GM23338 (cell line): ENCODE results near the gene LPCAT3. TPM values are rescaled to one million over a fixed set of nuclear protein-coding genes. Genes with fewer than 3 reads are reported as not detected.
"Not testable (repeated sequence)": the region's sequence is repeated elsewhere in the genome, so short reads cannot be mapped to it uniquely, and the experiment has no call there.

Source experiments
- ATAC-seq: fragments of 200-7000 bp; cut with Tn5 transposase; 3 replicates; pipeline ENCODE4 v1.9.1; 2020
- DNase-seq: peaks from one replicate; pipeline ENCODE4 v3.0.0-alpha.2; 2015; ENCODE audit warnings: low spot score
- H2AFZ ChIP-seq: fragments of 200-600 bp; sonication (generic); 2 replicates; pipeline ENCODE4 v1.8.0; 2016; ENCODE audit warnings: antibody characterized with exemption, mild to moderate bottlenecking, moderate library complexity
- H3F3A ChIP-seq: fragments of 200-600 bp; sonication (generic); replicated peaks from 2 replicates; pipeline ENCODE4 v1.8.0; 2017; ENCODE audit warnings: antibody characterized with exemption, mixed run types, low read depth
- H3K27ac ChIP-seq: fragments of 200-600 bp; sonication (generic); 2 replicates; pipeline ENCODE4 v1.6.1; 2016; ENCODE audit warnings: low read depth
- H3K27me3 ChIP-seq: fragments of 200-600 bp; sonication (generic); 2 replicates; pipeline ENCODE4 v1.8.0; 2016; ENCODE audit warnings: mild to moderate bottlenecking, mixed run types, moderate library complexity; ENCODE audit not compliant: insufficient read depth
- H3K36me3 ChIP-seq: fragments of 200-600 bp; sonication (generic); 2 replicates; pipeline ENCODE4 v1.8.0; 2016; ENCODE audit warnings: mild to moderate bottlenecking; ENCODE audit not compliant: insufficient read depth
- H3K4me1 ChIP-seq: fragments of 200-600 bp; sonication (generic); 2 replicates; pipeline ENCODE4 v1.8.0; 2016; ENCODE audit warnings: mild to moderate bottlenecking, moderate library complexity; ENCODE audit not compliant: insufficient read depth
- H3K4me2 ChIP-seq: fragments of 200-600 bp; sonication (generic); 2 replicates; pipeline ENCODE4 v1.7.1; 2017; ENCODE audit warnings: mixed run types
- H3K4me3 ChIP-seq: fragments of 200-600 bp; sonication (generic); 2 replicates; pipeline ENCODE4 v1.6.1; 2016; ENCODE audit warnings: mixed run types
- H3K79me2 ChIP-seq: fragments of 200-600 bp; sonication (generic); replicated peaks from 2 replicates; pipeline ENCODE4 v1.8.0; 2017; ENCODE audit warnings: mild to moderate bottlenecking; ENCODE audit not compliant: insufficient read depth
- H3K9me2 ChIP-seq: fragments of 200-600 bp; sonication (generic); 2 replicates; pipeline ENCODE4 v1.8.0; 2017; ENCODE audit not compliant: insufficient read depth
- H4K20me1 ChIP-seq: fragments of 200-600 bp; sonication (generic); replicated peaks from 2 replicates; pipeline ENCODE4 v1.8.0; 2017; ENCODE audit warnings: mild to moderate bottlenecking; ENCODE audit not compliant: insufficient read depth
- H3K27ac Mint-ChIP-seq: 2 replicates; pipeline ENCODE4 v1.8.0; 2020; ENCODE audit warnings: inconsistent platforms, mild to moderate bottlenecking, moderate library complexity, mixed read lengths
- H3K27me3 Mint-ChIP-seq: 3 replicates; pipeline ENCODE4 v1.8.0; 2022; ENCODE audit warnings: low read depth, mild to moderate bottlenecking, moderate library complexity, mixed read lengths, inconsistent platforms; ENCODE audit not compliant: insufficient read depth, poor library complexity
- H3K36me3 Mint-ChIP-seq: 3 replicates; pipeline ENCODE4 v1.8.0; 2021; ENCODE audit warnings: low read depth, mild to moderate bottlenecking, inconsistent platforms, moderate library complexity, mixed read lengths
- H3K4me1 Mint-ChIP-seq: 3 replicates; pipeline ENCODE4 v1.8.0; 2020; ENCODE audit warnings: mild to moderate bottlenecking, inconsistent platforms, mixed read lengths
- H3K4me3 Mint-ChIP-seq: 3 replicates; pipeline ENCODE4 v1.8.0; 2021; ENCODE audit warnings: moderate library complexity, mild to moderate bottlenecking, inconsistent platforms, mixed read lengths
- H3K9me3 Mint-ChIP-seq: 3 replicates; pipeline ENCODE4 v1.8.0; 2020; ENCODE audit warnings: moderate library complexity, mild to moderate bottlenecking, inconsistent platforms, mixed read lengths
- CREB1 ChIP-seq: fragments of 250-450 bp; sonication (Bioruptor Pico); IDR thresholded peaks from 2 replicates; pipeline ENCODE4 v1.5.0; 2020; ENCODE audit warnings: low read depth, mild to moderate bottlenecking, moderate library complexity
- JUNB ChIP-seq: IDR thresholded peaks from one replicate; pipeline ENCODE4 v1.6.1; 2016; ENCODE audit warnings: antibody characterized with exemption; ENCODE audit not compliant: unreplicated experiment
- NANOG ChIP-seq: IDR thresholded peaks from 2 replicates; pipeline ENCODE4 v1.6.1; 2016; ENCODE audit warnings: antibody characterized with exemption, borderline replicate concordance
- POLR2AphosphoS5 ChIP-seq: IDR thresholded peaks from 2 replicates; pipeline ENCODE4 v1.6.1; 2016; ENCODE audit warnings: antibody characterized with exemption, low read depth
- STAT1 ChIP-seq: IDR thresholded peaks from one replicate; pipeline ENCODE4 v1.6.1; 2016; ENCODE audit warnings: antibody characterized with exemption; ENCODE audit not compliant: unreplicated experiment
- ZNF114 ChIP-seq: fragments of 250-450 bp; sonication (Bioruptor Pico); IDR thresholded peaks from 2 replicates; pipeline ENCODE4 v1.5.0; 2020; ENCODE audit warnings: mild to moderate bottlenecking, moderate library complexity
- ZNF331 ChIP-seq: fragments of 250-450 bp; sonication (Bioruptor Pico); IDR thresholded peaks from 2 replicates; pipeline ENCODE4 v1.5.0; 2020; ENCODE audit warnings: low read depth, mild to moderate bottlenecking, moderate library complexity
- polyA plus RNA-seq: library from polyadenylated mRNA; unstranded; fragments of >200 nt; fragmentation: Nextera tagmentation; extraction: Ambion mirVana; gene quantifications from 2 replicates; pipeline ENCODE4 v1.2.1, GENCODE V29; 2016
- total RNA-seq: library from RNA; depleted of rRNA; stranded (reverse); fragments of >200 nt; shearing (Covaris generic); gene quantifications from 2 replicates; pipeline ENCODE4 v1.2.3, GENCODE V29; 2014
- TF ChIP-seq, protein P1 (sequence below), 2 experiments: fragments of 200-600 bp in 1 of 2; sonication (generic) in 1 of 2; conservative IDR thresholded peaks; 2 replicates each; pipeline versions ENCODE4 v1.5.1 to v1.6.1; 2016 to 2017; ENCODE audit warnings: antibody characterized with exemption in 2 of 2, low read depth in 2 of 2, mild to moderate bottlenecking in 2 of 2, moderate library complexity in 1 of 2
- TF ChIP-seq, protein P2 (sequence below): fragments of 250-450 bp; sonication (Bioruptor Pico); IDR thresholded peaks from 2 replicates; pipeline ENCODE4 v1.5.0; 2020; ENCODE audit warnings: mild to moderate bottlenecking, moderate library complexity
- TF ChIP-seq, protein P3 (sequence below): IDR thresholded peaks from 2 replicates; pipeline ENCODE4 v1.6.1; 2016; ENCODE audit warnings: antibody characterized with exemption

Gene LPCAT3
- total and polyA plus RNA-seq, 2 experiments from 2014 or later, result 21.4 to 51.5 TPM

DNA sequence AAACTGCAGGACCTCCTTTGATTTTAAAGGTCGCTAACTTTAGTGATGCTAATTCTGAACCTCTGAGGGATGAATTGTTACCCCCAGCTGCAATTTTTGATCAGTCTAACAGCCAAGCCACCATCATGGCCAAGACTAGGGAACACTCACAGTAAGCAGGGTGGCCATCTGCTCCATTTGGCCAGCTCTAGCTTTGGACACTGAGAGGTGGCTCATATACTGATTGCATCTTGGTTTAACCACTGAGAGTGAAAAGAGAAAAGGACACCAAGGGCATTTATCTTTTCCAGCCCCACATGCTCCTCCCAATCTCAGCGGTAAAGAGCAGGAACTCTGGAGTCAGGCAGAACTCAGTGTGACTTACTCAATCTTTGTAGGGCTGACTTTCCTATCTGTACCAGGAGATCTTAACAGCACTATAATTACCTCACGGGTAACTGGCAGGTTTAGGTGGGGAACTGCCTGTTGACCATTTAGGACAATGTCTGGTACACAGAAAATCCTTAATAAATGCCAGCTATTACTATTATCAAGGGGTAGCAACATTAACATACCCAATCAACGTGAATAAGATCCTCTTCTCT is 6.2 kb downstream of the LPCAT3 start (continued):
- no peak for TF ChIP-seq STAT1
- no peak for TF ChIP-seq NANOG
- TF ChIP-seq, protein P1, sequence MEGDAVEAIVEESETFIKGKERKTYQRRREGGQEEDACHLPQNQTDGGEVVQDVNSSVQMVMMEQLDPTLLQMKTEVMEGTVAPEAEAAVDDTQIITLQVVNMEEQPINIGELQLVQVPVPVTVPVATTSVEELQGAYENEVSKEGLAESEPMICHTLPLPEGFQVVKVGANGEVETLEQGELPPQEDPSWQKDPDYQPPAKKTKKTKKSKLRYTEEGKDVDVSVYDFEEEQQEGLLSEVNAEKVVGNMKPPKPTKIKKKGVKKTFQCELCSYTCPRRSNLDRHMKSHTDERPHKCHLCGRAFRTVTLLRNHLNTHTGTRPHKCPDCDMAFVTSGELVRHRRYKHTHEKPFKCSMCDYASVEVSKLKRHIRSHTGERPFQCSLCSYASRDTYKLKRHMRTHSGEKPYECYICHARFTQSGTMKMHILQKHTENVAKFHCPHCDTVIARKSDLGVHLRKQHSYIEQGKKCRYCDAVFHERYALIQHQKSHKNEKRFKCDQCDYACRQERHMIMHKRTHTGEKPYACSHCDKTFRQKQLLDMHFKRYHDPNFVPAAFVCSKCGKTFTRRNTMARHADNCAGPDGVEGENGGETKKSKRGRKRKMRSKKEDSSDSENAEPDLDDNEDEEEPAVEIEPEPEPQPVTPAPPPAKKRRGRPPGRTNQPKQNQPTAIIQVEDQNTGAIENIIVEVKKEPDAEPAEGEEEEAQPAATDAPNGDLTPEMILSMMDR (conservative IDR thresholded peaks at IDR 0.05; ENCODE audit: low read depth in 2 of 2), result no peak
- TF ChIP-seq JUNB, result no peak
- no peak for TF ChIP-seq ZNF331
- TF ChIP-seq ZNF114, result no peak
- TF ChIP-seq CREB1, result no peak

DNA sequence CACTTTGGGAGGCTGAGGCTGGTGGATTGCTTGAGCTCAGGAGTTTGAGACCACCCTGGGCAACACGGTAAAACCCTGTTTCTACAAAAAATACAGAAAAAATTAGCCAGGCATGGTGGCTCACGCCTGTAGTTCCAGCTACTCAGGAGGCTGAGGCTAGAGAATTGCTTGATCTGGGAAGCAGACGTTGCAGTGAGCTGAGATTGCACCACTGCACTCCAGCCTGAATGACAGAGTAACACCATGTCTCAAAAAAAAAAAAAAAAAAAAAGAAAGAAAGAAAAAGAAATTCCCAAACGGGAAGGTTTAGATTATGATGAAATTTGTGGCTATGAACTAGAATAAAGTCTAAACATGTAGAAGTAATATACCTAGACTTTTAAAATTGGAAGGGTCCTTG is 6.9 kb downstream of the LPCAT3 start:
- peaks cover 47% of the 10 kb centered on the region for H3K79me2 ChIP-seq
- H3K27me3 ChIP-seq, ATAC-seq, H3K36me3 Mint-ChIP-seq, H3F3A ChIP-seq, H3K4me1 ChIP-seq, H3K9me3 Mint-ChIP-seq, DNase-seq, H3K36me3 ChIP-seq, H3K4me3 Mint-ChIP-seq, H3K27me3 Mint-ChIP-seq, H3K4me3 ChIP-seq, H3K9me2 ChIP-seq, H3K27ac ChIP-seq, H3K4me2 ChIP-seq, H2AFZ ChIP-seq, H3K4me1 Mint-ChIP-seq, H3K27ac Mint-ChIP-seq: not testable (repeated sequence)
- H4K20me1 ChIP-seq, result peaks cover 37% of the 10 kb centered on the region; the same call in 1 of the 2 replicates

DNA sequence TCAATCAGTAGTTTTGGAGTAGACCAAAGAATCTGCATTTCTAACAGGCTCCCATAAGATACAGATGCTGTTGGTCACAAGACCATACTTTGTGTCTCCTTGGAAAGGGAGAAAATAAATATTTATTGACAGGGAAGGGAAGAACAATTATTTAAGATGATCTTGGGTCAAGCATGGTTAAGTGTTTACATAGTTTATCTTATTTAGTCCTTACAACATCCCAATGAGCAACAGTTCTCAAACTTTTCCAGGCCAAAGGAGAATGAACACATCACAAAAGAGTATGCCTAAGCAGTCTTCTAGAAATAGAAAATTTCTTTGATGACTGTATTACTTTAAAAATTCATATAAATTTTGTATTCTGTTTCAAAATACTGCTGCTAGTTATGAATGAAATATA is 8.8 kb downstream of the LPCAT3 start:
- Histone ChIP-seq H3K4me3 (no peak overlapping the region), H3K4me1 (no peaks in the 10 kb centered on the region), H3K36me3 (no peaks in the 10 kb centered on the region), H3K27ac (no peak overlapping the region), H3K9me2 (no peaks in the 10 kb centered on the region), H3F3A (no peaks in the 10 kb centered on the region), H4K20me1 (peaks cover 25% of the 10 kb centered on the region; the same call in 1 of the 2 replicates), H3K27me3 (no peaks in the 10 kb centered on the region), H3K79me2 (peaks cover 37% of the 10 kb centered on the region; the same call in 1 of the 2 replicates), H3K4me2 (no peak overlapping the region), H2AFZ (no peak overlapping the region)
- Mint-ChIP-seq H3K4me3 (no peak overlapping the region), H3K27me3 (no peaks in the 10 kb centered on the region), H3K4me1 (peaks cover 5% of the 10 kb centered on the region; the same call in 1 of the 3 replicates), H3K9me3 (no peaks in the 10 kb centered on the region), H3K27ac (no peak overlapping the region), H3K36me3 (peaks cover 3% of the 10 kb centered on the region; the same call in 1 of the 3 replicates)
- no peak for ATAC-seq
- no peak for DNase-seq
- TF ChIP-seq STAT1, result no peak
- TF ChIP-seq POLR2AphosphoS5, result no peak
- TF ChIP-seq, protein P2, sequence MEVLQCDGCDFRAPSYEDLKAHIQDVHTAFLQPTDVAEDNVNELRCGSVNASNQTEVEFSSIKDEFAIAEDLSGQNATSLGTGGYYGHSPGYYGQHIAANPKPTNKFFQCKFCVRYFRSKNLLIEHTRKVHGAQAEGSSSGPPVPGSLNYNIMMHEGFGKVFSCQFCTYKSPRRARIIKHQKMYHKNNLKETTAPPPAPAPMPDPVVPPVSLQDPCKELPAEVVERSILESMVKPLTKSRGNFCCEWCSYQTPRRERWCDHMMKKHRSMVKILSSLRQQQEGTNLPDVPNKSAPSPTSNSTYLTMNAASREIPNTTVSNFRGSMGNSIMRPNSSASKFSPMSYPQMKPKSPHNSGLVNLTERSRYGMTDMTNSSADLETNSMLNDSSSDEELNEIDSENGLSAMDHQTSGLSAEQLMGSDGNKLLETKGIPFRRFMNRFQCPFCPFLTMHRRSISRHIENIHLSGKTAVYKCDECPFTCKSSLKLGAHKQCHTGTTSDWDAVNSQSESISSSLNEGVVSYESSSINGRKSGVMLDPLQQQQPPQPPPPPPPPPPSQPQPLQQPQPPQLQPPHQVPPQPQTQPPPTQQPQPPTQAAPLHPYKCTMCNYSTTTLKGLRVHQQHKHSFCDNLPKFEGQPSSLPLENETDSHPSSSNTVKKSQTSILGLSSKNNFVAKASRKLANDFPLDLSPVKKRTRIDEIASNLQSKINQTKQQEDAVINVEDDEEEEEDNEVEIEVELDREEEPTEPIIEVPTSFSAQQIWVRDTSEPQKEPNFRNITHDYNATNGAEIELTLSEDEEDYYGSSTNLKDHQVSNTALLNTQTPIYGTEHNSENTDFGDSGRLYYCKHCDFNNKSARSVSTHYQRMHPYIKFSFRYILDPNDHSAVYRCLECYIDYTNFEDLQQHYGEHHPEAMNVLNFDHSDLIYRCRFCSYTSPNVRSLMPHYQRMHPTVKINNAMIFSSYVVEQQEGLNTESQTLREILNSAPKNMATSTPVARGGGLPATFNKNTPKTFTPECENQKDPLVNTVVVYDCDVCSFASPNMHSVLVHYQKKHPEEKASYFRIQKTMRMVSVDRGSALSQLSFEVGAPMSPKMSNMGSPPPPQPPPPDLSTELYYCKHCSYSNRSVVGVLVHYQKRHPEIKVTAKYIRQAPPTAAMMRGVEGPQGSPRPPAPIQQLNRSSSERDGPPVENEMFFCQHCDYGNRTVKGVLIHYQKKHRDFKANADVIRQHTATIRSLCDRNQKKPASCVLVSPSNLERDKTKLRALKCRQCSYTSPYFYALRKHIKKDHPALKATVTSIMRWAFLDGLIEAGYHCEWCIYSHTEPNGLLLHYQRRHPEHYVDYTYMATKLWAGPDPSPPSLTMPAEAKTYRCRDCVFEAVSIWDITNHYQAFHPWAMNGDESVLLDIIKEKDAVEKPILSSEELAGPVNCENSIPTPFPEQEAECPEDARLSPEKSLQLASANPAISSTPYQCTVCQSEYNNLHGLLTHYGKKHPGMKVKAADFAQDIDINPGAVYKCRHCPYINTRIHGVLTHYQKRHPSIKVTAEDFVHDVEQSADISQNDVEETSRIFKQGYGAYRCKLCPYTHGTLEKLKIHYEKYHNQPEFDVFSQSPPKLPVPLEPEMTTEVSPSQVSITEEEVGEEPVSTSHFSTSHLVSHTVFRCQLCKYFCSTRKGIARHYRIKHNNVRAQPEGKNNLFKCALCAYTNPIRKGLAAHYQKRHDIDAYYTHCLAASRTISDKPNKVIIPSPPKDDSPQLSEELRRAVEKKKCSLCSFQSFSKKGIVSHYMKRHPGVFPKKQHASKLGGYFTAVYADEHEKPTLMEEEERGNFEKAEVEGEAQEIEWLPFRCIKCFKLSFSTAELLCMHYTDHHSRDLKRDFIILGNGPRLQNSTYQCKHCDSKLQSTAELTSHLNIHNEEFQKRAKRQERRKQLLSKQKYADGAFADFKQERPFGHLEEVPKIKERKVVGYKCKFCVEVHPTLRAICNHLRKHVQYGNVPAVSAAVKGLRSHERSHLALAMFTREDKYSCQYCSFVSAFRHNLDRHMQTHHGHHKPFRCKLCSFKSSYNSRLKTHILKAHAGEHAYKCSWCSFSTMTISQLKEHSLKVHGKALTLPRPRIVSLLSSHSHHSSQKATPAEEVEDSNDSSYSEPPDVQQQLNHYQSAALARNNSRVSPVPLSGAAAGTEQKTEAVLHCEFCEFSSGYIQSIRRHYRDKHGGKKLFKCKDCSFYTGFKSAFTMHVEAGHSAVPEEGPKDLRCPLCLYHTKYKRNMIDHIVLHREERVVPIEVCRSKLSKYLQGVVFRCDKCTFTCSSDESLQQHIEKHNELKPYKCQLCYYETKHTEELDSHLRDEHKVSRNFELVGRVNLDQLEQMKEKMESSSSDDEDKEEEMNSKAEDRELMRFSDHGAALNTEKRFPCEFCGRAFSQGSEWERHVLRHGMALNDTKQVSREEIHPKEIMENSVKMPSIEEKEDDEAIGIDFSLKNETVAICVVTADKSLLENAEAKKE, result no peak
- no peak for TF ChIP-seq ZNF331
- no peak for TF ChIP-seq ZNF114
- TF ChIP-seq, protein P3, sequence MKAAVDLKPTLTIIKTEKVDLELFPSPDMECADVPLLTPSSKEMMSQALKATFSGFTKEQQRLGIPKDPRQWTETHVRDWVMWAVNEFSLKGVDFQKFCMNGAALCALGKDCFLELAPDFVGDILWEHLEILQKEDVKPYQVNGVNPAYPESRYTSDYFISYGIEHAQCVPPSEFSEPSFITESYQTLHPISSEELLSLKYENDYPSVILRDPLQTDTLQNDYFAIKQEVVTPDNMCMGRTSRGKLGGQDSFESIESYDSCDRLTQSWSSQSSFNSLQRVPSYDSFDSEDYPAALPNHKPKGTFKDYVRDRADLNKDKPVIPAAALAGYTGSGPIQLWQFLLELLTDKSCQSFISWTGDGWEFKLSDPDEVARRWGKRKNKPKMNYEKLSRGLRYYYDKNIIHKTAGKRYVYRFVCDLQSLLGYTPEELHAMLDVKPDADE, result no peak
- TF ChIP-seq CREB1, result no peak
